A549 (cell line): ENCODE results near the gene GRK2. TPM values are rescaled to one million over a fixed set of nuclear protein-coding genes. Genes with fewer than 3 reads are reported as not detected.

Experiments used
- ATAC-seq, 2 experiments: fragments of 200-7000 bp in 1 of 2; fragments of >200 bp in 1 of 2; cut with Nextera tagmentation in 1 of 2; cut with Tn5 transposase in 1 of 2; 3 replicates each; pipeline versions ENCODE4 v1.8.0 to v1.9.1; 2018 to 2020; ENCODE audit warnings: mild to moderate bottlenecking in 1 of 2, moderate library complexity in 1 of 2
- CTCF ChIA-PET: fragments of 300-600 bp; sonication (Branson Sonifier 250); formaldehyde crosslinking; extraction: SDS; loops from one replicate; lab custom pipeline; 2021; ENCODE audit warnings: antibody characterized with exemption, inconsistent platforms; lab: Yijun Ruan, JAX
- POLR2A ChIA-PET: fragments of 350-600 bp; formaldehyde crosslinking; extraction: SDS; loops from one replicate; lab custom pipeline; 2021; ENCODE audit warnings: antibody characterized with exemption, inconsistent platforms; lab: Yijun Ruan, JAX
- DNase-seq, 2 experiments: peaks; one replicate each; pipeline versions ENCODE4 v3.0.0 to v3.0.0-alpha.2; 2011 to 2016; ENCODE audit warnings: low read depth in 1 of 2, low spot score in 1 of 2
- FAIRE-seq: peaks from 2 replicates; lab custom pipeline; 2011; peaks lifted over from hg19 to GRCh38; lab: Jason Lieb, UNC
- H3K27ac ChIP-seq, 2 experiments: fragments of >200 bp; sonication (Bioruptor Twin); formaldehyde crosslinking; 3 replicates each; pipeline ENCODE4 v1.5.1; 2016 to 2017
- H3K4me1 ChIP-seq: fragments of >200 bp; sonication (Bioruptor Twin); formaldehyde crosslinking; 3 replicates; pipeline ENCODE4 v1.6.1; 2016
- H3K4me2 ChIP-seq: fragments of >200 bp; sonication (Bioruptor Twin); formaldehyde crosslinking; 3 replicates; pipeline ENCODE4 v1.6.1; 2016
- H3K4me3 ChIP-seq: fragments of >200 bp; sonication (Bioruptor Twin); formaldehyde crosslinking; 3 replicates; pipeline ENCODE4 v1.5.1; 2016
- H3K9me3 ChIP-seq: fragments of >200 bp; sonication (Bioruptor Twin); formaldehyde crosslinking; 3 replicates; pipeline ENCODE4 v1.6.1; 2016
- BCL3 ChIP-seq: fragments of >200 bp; sonication (Bioruptor Twin); formaldehyde crosslinking; IDR thresholded peaks from 3 replicates; pipeline ENCODE4 v1.6.1; 2016
- CBX8 ChIP-seq: fragments of 200-600 bp; sonication (generic); IDR thresholded peaks from 2 replicates; pipeline ENCODE4 v1.6.1; 2016
- ELK1 ChIP-seq: fragments of 150-350 bp; IDR thresholded peaks from 2 replicates; pipeline ENCODE4 v1.6.1; 2014; ENCODE audit warnings: low read depth, mild to moderate bottlenecking, low read length
- HDAC2 ChIP-seq: fragments of 200-600 bp; sonication (generic); IDR thresholded peaks from 2 replicates; pipeline ENCODE4 v1.6.1; 2016
- HEYL ChIP-seq: fragments of 250-450 bp; sonication (Bioruptor Pico); IDR thresholded peaks from 2 replicates; pipeline ENCODE4 v1.8.0; 2021; ENCODE audit warnings: mild to moderate bottlenecking, moderate library complexity
- HMGXB4 ChIP-seq: fragments of 250-450 bp; sonication (Bioruptor Pico); IDR thresholded peaks from 2 replicates; pipeline ENCODE4 v1.5.0; 2021; ENCODE audit warnings: mild to moderate bottlenecking, moderate library complexity, borderline replicate concordance
- HOXA7 ChIP-seq: fragments of 250-450 bp; sonication (Bioruptor Pico); IDR thresholded peaks from 2 replicates; pipeline ENCODE4 v1.5.0; 2020; ENCODE audit warnings: mild to moderate bottlenecking, moderate library complexity
- MAZ ChIP-seq: fragments of 150-350 bp; IDR thresholded peaks from 2 replicates; pipeline ENCODE4 v1.6.1; 2014; ENCODE audit warnings: antibody characterized with exemption, low read depth, low read length, borderline replicate concordance
- MYC ChIP-seq: IDR thresholded peaks from 2 replicates; pipeline ENCODE4 v1.6.1; 2012; ENCODE audit warnings: mild to moderate bottlenecking, inconsistent platforms, low read length, improper control_type of control experiment, borderline replicate concordance
- NFE2L2 ChIP-seq: fragments of 150-350 bp; conservative IDR thresholded peaks from 2 replicates; pipeline ENCODE4 v1.6.1; 2014; ENCODE audit warnings: low read length
- NPAS2 ChIP-seq: fragments of 250-450 bp; sonication (Bioruptor Pico); IDR thresholded peaks from 2 replicates; pipeline ENCODE4 v1.8.0; 2022; ENCODE audit warnings: mild to moderate bottlenecking, moderate library complexity, borderline replicate concordance
- NR3C1 ChIP-seq: fragments of >200 bp; sonication (Bioruptor Twin); formaldehyde crosslinking; IDR thresholded peaks from 3 replicates; pipeline ENCODE4 v1.6.1; 2017
- PHF8 ChIP-seq: fragments of 200-600 bp; sonication (generic); IDR thresholded peaks from 2 replicates; pipeline ENCODE4 v1.6.1; 2016; ENCODE audit warnings: low read depth, mild to moderate bottlenecking, antibody characterized with exemption, moderate library complexity, borderline replicate concordance
- POLR2AphosphoS2 ChIP-seq: conservative IDR thresholded peaks from 2 replicates; pipeline ENCODE4 v1.6.1; 2012; ENCODE audit warnings: low read length, improper control_type of control experiment, inconsistent platforms
- RAD21 ChIP-seq, 2 experiments: fragments of >200 bp in 1 of 2; sonication (Bioruptor Twin) in 1 of 2; formaldehyde crosslinking in 1 of 2; IDR thresholded peaks in 1 of 2; conservative IDR thresholded peaks in 1 of 2; 2 replicates in 1 of 2; 3 replicates in 1 of 2; pipeline ENCODE4 v1.6.1; 2012 to 2018; ENCODE audit warnings: inconsistent platforms in 1 of 2
- RCOR1 ChIP-seq: fragments of 150-350 bp; IDR thresholded peaks from 2 replicates; pipeline ENCODE4 v1.6.1; 2014; ENCODE audit warnings: antibody characterized with exemption, low read length, low read depth
- REST ChIP-seq: fragments of 200-600 bp; sonication (generic); IDR thresholded peaks from 2 replicates; pipeline ENCODE4 v1.6.1; 2016; ENCODE audit warnings: antibody characterized with exemption, mild to moderate bottlenecking, moderate library complexity
- RFX5 ChIP-seq: fragments of 450-650 bp; IDR thresholded peaks from 2 replicates; pipeline ENCODE4 v1.7.1; 2014; ENCODE audit warnings: antibody characterized with exemption, mild to moderate bottlenecking, moderate library complexity
- SREBF2 ChIP-seq: fragments of 450-650 bp; IDR thresholded peaks from 2 replicates; pipeline ENCODE4 v1.6.1; 2014; ENCODE audit warnings: mild to moderate bottlenecking, moderate library complexity
- TP53 ChIP-seq: fragments of 250-450 bp; sonication (Bioruptor Pico); IDR thresholded peaks from 2 replicates; pipeline ENCODE4 v1.5.0; 2021; ENCODE audit warnings: mild to moderate bottlenecking, moderate library complexity
- ZNF302 ChIP-seq: fragments of 250-450 bp; sonication (Bioruptor Pico); IDR thresholded peaks from 2 replicates; pipeline ENCODE4 v1.9.0; 2021; ENCODE audit warnings: inconsistent platforms, mild to moderate bottlenecking, moderate library complexity
- WGBS: methylation state at CpG from one replicate; pipeline ENCODE4 v1.1.6; 2017; ENCODE audit errors: missing lambda C conversion rate; 5-methylcytosine and 5-hydroxymethylcytosine counted together
- polyA plus RNA-seq, 4 experiments: library from polyadenylated mRNA; depleted of rRNA in 3 of 4; stranded (reverse); fragments of >200 nt; fragmentation: RNase III in 1 of 4; extraction: RNeasy Plus Mini Kit Qiagen cat#74134 plus additional on column Dnase treatment in 1 of 4; gene quantifications; 2 replicates in 3 of 4; 3 replicates in 1 of 4; pipeline ENCODE4 v1.2.3, GENCODE V29; 2011 to 2017

GRK2 gene
- polyA plus RNA-seq, 2 of the 4 experiments (the other 2 are of a cell fraction): 20.5 to 29.7 TPM

- ATAC-seq: no peak
Measured at GRCh38 chr11:67301313-67301921, 35.1 kb downstream of the GRK2 start.

GRCh38 chr11:67301951-67302516 lies 35.8 kb downstream of the GRK2 start:
- H3K4me1 ChIP-seq: peaks cover 22% of the 10 kb centered on the region; the same call in 2 of the 3 replicates
- ChIA-PET POLR2A (interaction anchor here (0.6 to 2.3 kb wide), 3 partner anchors 13 to 177 kb away, joined by 7 to 8 read pairs (median 8); partner anchors contain the start of gene ANKRD13D), CTCF (interaction anchor here (1.1 to 7.1 kb wide), 9 partner anchors 9 to 207 kb away, joined by 4 to 42 read pairs (median 8); partner anchors contain the start of gene ANKRD13D)
- peak; percentile 20 to 34; a peak in 5 of 6 replicates for ATAC-seq
- DNase-seq: peak in 1 of 2 experiments; percentile 59
- H3K4me2 ChIP-seq: peak overlapping the region; percentile 94
- no peak for FAIRE-seq
- no peaks in the 10 kb centered on the region for H3K9me3 ChIP-seq
- 59% methylated on average over 15 of the region's 15 CpGs for WGBS
- TF ChIP-seq REST (no peak), POLR2AphosphoS2 (no peak), RCOR1 (no peak), NR3C1 (no peak), SREBF2 (no peak)
- H3K4me3 ChIP-seq: no peak overlapping the region
- H3K27ac ChIP-seq: peak overlapping the region in 1 of 2 experiments; percentile 94; a peak in 4 of 6 replicates

More at GRCh38 chr11:67301313-67301921, 35.1 kb downstream of the GRK2 start:
- DNase-seq: no peak
- Histone ChIP-seq H3K27ac (no peak overlapping the region), H3K9me3 (no peaks in the 10 kb centered on the region), H3K4me2 (no peak overlapping the region)
- TF ChIP-seq TP53 (CRISPR knock-in tag) (no peak), HMGXB4 (CRISPR knock-in tag) (no peak), RFX5 (no peak), MYC (no peak), NFE2L2 (no peak), CBX8 (no peak), NPAS2 (CRISPR knock-in tag) (no peak), RAD21 (conservative IDR thresholded peaks at IDR 0.05 in 1 of 2, IDR thresholded peaks at IDR 0.05 in 1 of 2) (no peak), PHF8 (no peak), HDAC2 (no peak), HEYL (no peak), HOXA7 (CRISPR knock-in tag) (no peak), SREBF2 (no peak), BCL3 (no peak), ZNF302 (CRISPR knock-in tag) (no peak), RCOR1 (no peak), MAZ (no peak), ELK1 (no peak)
- TF ChIP-seq, all 56 proteins: peak for 0
- 93% methylated on average over 24 of the region's 28 CpGs for WGBS
- FAIRE-seq: no peak
- H3K4me1 ChIP-seq: peaks cover 22% of the 10 kb centered on the region; the same call in 2 of the 3 replicates
- POLR2A ChIA-PET: interaction anchor here (2.3 kb wide), 1 partner anchor 13 kb away, joined by 7 read pairs; the partner anchor contains the start of gene ANKRD13D
- H3K4me3 ChIP-seq: no peak overlapping the region
- CTCF ChIA-PET: interaction anchor here (1.1 to 7.1 kb wide), 6 partner anchors 10 to 50 kb away, joined by 4 to 42 read pairs (median 13); partner anchors contain the start of gene ANKRD13D
